Inferior parietal cortex (tissue), 1 donor: Measurements from ENCODE around the gene HPRT1.
"Not testable (repeated sequence)": the region's sequence is repeated elsewhere in the genome, so short reads cannot be mapped to it uniquely, and the experiment has no call there.

Source experiments
- DNase-seq: peaks from one replicate; pipeline ENCODE4 v3.0.0-alpha.2; 2016; ENCODE audit errors: extremely low spot score

HPRT1 gene, protein sequence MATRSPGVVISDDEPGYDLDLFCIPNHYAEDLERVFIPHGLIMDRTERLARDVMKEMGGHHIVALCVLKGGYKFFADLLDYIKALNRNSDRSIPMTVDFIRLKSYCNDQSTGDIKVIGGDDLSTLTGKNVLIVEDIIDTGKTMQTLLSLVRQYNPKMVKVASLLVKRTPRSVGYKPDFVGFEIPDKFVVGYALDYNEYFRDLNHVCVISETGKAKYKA

DNA sequence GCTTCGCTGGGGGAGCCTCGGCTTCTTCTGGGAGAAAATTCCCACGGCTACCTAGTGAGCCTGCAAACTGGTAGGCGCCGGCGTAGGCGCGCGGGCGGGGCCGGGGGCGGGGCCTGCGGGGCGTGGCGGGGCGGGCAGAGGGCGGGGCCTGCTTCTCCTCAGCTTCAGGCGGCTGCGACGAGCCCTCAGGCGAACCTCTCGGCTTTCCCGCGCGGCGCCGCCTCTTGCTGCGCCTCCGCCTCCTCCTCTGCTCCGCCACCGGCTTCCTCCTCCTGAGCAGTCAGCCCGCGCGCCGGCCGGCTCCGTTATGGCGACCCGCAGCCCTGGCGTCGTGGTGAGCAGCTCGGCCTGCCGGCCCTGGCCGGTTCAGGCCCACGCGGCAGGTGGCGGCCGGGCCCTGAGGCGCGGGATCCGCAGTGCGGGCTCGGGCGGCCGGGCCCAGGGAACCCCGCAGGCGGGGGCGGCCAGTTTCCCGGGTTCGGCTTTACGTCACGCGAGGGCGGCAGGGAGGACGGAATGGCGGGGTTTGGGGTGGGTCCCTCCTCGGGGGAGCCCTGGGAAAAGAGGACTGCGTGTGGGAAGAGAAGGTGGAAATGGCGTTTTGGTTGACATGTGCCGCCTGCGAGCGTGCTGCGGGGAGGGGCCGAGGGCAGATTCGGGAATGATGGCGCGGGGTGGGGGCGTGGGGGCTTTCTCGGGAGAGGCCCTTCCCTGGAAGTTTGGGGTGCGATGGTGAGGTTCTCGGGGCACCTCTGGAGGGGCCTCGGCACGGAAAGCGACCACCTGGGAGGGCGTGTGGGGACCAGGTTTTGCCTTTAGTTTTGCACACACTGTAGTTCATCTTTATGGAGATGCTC lies at the start of gene HPRT1:
HPRT1 (plus strand) TSS at position 161 of the 857 bp plus-strand sequence; CDS start at position 308, 147 bp downstream.
- peak; percentile 47 for DNase-seq

DNA sequence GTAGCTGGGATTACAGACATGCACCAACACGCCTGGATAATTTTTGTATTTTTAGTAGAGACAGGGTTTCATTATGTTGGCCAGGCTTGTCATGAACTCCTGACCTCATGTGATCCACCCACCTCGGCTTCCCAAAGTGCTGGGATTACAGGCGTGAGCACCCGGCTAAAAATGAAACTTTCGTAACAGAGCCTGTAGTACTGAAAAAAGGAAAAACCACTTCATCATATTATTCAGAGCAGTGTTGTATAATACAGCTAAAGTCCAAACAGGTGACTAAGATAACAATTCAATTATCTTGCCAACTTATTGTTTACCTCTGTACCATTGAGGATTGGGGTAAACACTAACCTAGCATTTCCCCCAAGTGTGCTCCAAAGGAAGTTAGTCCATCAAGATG lies 43.9 kb upstream of the HPRT1 start:
- DNase-seq = no peak

DNA sequence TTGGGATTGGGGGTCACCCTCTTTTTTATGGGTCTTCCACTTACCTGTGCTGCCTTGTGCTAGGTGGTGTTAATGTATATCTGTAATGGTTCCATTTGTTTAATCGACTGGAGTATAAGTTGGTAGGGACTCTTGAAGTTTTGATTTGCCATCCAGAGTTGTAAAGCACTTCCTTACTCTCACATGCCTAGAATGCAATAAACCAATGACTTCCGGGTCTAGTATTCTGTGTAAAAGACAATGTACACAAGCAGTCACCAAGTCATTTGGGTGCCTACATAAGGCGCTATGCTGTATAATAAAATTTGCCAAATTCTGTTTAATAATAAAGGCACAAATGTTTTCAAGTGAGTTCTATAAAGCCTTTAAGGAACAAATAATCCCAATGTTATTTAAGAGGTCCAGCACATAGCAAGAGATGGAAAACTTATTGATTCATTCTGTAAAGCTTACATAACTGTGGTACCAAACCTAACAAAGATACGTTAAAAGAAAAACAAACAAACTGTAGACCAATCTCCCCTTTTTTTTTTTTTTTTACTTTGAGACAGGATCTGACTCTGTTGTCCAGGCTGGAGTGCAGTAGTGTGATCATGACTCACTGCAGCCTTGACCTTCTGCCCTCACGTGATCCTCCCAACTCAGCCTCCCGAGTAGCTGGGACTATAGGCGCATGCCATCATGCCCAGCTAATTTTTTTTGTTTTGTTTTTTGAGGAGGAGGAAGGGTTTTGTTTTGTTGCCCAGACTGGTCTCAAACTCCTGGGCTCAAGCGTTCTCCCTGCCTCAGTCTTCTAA lies 41.5 kb upstream of the HPRT1 start:
- no peak for DNase-seq

DNA sequence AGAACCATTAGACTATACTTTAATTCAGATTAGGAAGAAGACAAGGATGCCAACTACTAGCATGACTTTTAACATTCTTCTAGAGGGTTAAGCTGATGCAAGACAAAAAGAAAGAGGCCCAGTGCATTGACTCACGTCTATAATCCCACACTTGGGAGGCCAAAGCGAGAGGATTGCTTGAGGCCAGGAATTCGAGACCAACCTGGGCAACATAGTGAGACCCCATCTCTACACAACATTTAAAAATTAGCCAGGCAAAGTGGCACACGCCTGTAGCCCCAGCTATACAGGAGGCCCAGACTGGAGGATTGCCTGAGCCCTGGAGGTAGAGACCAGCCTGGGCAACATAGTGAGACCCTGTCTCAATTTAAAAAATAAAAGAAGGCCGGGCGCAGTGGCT lies 40.2 kb upstream of the HPRT1 start:
- no peak for DNase-seq

DNA sequence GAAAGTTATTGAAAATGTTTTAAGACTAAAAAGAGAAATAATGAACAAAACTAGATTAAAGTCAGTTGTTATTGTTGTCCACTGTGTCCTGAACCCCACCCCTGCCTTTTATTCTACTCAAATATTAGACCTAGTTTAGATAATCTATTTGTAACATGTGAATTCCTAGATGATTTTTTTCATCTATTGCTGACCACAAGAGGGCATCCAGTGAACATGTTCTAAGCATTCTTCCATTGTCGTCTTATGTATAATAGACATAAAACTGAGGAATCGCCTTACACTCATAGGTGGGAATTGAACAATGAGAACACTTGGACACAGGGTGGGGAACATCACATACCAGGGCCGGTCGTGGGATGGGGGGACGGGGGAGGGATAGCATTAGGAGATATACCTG lies 36.4 kb upstream of the HPRT1 start:
- peak; percentile 29 for DNase-seq

DNA sequence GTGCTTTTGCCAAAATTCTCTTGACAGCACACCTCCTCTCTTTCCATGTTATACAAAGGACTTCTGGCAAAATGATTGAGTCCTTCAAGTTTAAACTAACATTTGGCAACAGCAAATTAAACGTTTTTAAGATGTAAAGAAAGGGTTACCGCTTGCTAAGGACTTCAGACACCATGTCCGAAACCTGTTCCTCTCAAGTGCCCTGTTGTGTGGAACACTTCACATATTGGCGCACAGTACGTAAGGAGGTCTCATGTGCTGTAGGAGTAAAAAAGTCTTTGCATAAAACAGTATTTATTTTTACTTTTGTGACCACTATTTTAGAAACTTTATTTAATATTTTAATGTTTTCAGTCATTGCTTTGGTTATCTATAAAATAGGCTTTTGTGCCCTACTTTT lies 33.7 kb upstream of the HPRT1 start:
- no peak for DNase-seq

DNA sequence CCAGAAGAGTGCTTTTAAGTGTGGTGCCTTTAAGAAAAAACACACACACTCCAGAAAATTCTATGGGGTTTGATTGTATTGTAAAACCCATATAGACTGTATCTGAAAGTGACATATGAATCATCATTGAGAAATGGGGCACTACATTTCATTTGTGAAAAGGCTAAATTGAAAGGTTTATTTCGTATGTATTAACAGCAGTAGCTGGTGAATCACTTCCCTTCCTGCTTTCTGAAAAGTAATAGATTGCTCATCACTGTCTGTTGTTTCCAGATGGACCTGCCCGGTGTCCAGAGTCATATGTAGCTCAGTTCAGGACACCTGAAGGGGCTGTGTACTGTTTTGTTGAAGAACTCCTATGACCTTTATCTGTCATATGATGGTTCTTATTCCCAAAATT lies 28.1 kb upstream of the HPRT1 start:
- no peak for DNase-seq

DNA sequence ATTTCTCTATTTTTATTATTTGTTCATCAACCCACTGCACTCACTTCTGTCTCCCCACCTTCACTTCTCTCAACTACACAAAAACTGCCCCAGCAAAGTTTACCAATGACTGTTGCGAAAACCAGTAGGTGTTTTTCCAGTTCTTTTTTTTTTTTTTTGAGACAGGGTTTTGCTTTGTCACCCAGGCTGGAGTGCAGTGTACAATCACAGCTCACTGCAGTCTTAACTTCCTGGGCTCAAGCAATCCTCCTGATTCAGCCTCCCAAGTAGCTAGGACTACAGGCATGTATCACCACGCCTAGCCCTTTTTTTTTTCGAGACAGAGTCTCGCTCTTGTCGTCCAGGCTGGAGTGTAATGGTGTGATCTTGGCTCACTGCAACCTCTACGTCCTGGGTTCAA lies 24.1 kb upstream of the HPRT1 start:
- no peak for DNase-seq

DNA sequence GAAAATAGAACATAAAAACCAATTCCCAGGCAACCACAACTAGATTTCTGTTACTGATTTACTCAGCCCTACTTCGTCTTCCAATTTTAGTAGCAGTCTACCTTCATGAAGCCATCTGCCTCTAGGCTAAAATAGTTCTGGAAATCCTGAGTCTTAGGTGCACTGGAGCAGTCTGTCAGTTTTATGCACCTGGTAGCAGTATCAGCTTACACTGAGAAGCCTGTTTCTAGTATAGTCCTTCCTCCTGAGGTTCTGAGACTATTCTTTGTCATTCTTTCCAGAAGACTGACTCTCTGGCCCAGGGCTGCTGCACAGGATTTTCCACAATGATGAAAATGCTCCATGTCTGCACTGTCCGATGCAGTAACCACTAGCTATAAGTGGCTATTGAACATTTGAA lies 16.9 kb upstream of the HPRT1 start:
- DNase-seq = no peak

DNA sequence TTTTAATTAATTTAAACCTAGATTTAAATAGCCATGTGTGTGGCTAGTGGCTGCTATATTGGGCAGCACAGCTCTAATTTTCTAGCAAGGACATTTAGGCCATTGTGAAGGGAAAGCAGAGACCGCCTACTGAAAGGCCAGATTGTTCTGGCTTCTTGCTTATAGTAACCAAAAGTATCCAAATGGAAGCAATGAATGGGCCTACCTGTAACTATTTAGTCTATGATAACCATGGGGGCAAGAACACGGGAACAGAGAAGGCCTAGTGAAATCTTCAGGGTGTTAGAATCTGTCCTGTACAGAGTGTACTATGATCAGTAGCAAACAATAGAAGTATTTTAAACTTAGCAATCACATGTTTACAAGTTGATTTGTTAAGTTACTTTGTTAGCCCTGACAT lies 16.5 kb upstream of the HPRT1 start:
- no peak for DNase-seq

DNA sequence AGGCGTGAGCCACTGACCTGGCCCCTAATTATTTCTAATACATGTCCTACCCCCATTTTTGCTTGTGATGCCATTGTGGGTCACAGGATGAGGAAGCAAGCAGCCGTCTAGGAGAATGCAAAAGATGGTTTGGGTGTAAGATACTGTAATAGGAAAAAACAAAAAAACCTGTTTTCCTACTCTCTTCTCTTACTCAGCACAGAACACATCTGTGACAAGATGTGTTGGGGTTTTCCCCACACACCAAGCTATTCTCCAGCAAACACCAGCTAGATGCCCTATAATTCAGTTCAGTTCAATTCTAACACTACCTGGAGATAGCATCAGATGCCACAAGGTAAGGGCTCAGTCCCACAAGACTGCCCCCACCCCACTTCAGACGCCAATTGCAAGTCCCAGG lies 15.3 kb upstream of the HPRT1 start:
- DNase-seq = no peak

DNA sequence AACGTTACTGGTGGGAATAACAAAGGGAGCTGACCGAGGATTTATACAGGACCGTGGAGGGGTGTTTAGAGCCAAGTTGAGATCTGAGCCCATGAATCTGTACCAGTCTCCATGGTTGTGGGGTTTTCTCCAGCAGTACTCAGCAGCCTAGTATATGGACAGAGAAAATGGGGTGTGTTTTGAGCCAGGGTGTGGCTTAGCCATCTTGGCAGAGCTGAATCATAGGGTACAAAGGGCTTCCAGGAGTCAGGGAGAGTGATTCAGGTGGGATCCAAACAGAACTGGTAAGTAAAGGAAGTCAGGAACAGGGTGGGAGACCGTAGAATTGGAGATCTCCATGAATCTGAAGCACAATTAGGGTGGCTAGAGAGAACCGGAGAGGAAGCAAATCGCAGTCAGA lies 7.4 kb upstream of the HPRT1 start:
- DNase-seq = no peak

DNA sequence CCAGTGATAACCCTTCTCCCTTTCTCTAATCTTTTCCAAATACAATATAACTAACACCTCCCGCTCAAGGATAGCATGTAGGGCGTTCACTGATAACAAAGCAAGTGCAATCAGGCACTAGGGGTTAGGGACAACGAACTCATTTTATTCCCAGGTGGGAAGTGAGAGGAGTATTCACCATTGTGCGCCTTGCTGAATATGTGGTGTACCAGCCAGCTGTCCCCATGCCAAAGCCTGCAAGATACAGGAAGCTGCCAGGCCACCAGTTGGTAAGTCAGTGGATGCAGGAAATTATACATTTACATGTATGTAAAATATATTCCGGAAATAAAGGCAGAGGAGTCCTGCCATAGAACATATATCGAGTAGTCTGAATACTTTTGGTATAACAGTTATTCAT lies 6.3 kb upstream of the HPRT1 start:
- no peak for DNase-seq

DNA sequence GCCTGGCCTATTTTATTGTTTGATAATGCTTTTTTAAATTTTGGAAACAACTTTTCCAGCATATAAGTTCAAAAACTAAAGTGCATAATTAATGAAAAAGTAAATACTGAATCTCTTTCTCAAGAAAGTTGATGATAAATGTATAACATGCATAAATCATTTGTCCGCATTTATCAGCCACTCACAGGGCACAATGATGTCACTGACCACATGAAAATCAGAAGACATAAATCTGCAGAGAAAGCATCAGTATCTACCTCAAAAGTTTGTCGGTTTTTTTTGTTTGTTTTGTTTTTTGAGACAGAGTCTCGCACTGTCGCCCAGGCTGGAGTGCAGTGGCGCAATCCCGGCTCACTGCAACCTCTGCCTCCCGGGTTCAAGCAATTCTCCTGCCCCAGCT lies 5.5 kb upstream of the HPRT1 start:
- no peak for DNase-seq

DNA sequence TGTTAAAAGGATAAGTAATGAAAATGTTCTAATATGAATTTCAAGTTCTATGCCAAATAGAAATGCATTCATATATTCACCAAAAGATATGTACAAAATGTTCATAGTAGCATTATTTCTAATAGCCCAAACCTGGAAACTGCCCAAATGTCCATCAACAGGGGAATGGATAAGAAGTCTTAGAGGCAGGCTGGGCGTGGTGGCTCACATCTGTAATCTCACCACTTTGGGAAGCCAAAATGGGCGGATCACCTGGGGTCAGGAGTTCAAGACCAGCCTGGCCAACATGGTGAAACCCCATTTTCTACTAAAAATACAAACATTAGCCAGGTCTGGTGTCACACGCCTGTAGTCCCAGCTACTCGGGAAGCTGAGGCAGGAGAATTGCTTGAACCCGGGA lies 2.3 kb upstream of the HPRT1 start:
- DNase-seq = no peak

DNA sequence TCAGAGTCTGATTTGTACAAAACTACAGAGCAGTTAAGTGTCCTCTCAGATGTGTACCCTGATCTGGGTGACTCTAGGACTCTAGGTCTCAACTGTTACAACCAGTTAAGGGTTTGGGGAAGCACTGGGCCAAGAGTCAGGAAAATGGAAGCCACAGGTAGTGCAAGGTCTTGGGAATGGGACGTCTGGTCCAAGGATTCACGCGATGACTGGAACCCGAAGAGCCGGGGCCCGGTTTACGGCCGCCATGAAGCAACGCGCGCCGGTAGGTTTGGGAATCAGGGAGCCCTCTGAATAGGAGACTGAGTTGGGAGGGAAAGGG lies 321 bp upstream of the HPRT1 start:
- DNase-seq = no peak

DNA sequence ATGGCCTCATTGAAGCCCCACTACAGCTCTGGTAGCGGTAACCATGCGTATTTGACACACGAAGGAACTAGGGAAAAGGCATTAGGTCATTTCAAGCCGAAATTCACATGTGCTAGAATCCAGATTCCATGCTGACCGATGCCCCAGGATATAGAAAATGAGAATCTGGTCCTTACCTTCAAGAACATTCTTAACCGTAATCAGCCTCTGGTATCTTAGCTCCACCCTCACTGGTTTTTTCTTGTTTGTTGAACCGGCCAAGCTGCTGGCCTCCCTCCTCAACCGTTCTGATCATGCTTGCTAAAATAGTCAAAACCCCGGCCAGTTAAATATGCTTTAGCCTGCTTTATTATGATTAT lies 876 bp downstream of the HPRT1 start:
- DNase-seq = no peak

DNA sequence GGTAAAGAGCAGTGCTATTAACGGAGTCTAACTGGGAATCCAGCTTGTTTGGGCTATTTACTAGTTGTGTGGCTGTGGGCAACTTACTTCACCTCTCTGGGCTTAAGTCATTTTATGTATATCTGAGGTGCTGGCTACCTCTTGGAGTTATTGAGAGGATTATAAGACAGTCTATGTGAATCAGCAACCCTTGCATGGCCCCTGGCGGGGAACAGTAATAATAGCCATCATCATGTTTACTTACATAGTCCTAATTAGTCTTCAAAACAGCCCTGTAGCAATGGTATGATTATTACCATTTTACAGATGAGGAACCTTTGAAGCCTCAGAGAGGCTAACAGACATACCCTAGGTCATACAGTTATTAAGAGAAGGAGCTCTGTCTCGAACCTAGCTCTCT lies 1.5 kb downstream of the HPRT1 start:
- no peak for DNase-seq

DNA sequence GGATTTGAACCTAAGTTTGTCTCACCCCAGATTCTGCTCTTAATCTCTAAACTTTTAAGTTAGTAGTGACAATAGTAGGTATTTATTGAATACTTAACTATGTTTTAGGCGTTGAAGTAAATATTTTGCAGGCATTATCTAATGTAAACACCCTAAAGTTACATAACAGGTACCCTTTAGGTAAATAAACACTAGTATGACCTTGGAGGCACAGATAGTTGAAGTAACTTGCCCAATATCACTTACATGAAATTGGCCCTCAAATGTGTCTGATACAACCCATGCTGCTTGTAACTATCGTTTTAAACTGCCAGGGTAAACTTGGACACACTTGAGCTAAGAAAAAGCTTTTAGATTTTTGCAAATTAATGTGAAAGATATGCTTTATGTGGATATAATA lies 3.0 kb downstream of the HPRT1 start:
- no peak for DNase-seq

DNA sequence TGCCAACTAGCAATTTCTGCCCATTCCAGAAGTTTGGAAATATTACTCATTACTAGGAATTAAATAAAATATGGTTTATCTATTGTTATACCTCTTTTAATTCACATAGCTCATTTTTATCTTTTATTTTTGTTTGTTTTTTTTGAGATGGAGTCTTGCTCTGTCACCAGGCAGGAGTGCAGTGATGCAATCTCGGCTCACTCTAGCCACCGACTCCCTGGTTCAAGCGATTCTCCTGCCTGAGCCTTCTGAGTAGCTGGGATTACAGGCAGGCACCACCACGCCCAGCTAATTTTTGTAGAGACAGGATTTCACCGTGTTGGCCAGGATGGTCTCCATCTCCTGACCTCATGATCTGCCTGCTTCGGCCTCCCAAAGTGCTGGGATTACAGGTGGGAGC lies 4.5 kb downstream of the HPRT1 start:
- DNase-seq = not testable (repeated sequence)

DNA sequence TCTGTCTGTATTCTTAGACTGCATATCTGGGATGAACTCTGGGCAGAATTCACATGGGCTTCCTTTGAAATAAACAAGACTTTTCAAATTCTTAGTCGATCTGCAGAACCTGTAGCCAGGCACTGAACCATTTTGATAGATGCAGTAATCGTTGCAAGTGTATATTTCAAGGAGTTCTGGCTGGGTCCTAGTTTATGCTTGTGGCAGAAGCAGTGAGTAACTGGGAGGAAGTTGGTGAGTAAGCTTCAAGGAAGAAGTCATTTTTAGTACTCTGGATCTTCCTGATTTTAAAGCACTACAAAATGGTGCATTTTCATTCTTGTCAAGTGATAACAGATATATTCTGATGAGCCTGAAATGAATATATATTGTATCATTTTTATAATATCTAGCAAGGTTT lies 9.5 kb downstream of the HPRT1 start:
- no peak for DNase-seq

DNA sequence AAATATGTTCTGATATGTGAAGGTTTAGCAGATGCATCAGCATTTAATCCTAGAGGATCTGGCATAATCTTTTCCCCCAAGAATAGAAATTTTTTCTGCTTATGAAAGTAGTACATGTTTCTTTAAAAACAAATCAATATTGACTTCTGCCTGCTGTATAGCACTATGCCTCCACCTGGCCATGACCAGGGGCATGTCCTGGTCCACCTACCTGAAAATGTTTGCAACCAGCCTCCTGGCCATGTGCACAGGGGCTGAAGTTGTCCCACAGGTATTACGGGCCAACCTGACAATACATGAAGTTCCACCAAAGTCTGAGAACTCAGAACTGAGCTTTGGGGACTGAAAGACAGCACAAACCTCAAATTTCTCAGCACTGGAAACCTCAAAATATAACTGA lies 10.0 kb downstream of the HPRT1 start:
- no peak for DNase-seq

DNA sequence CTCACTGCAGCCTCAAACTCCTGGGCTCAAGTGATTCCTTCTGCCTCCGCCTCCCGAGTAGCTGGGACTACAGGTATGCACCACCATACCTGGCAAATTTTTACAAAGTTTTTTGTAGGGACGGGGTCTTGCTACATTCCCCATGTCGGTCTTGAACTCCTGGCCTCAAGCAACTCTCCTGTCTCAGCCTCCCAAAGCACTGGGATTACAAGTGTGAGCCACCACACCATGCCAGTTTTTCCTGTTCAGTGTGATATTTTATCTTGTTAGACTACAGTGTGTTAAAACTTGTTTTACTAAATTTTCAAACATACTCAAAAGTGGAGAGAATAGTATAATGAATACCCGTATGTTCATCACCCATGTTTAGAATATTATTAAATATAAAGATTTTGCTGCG lies 12.1 kb downstream of the HPRT1 start:
- DNase-seq = no peak
